IPS-18a (cell line): ENCODE measurements around the gene MALT1.

ENCODE experiments used
- H3K27ac ChIP-seq: one replicate; pipeline ENCODE4 v1.5.1; 2013; ENCODE audit warnings: low read length
- H3K27me3 ChIP-seq: one replicate; pipeline ENCODE4 v1.6.1; 2013; ENCODE audit warnings: mild to moderate bottlenecking, low read length; ENCODE audit not compliant: control insufficient read depth, insufficient read depth
- H3K36me3 ChIP-seq: one replicate; pipeline ENCODE4 v1.6.1; 2013; ENCODE audit warnings: low read depth, low read length; ENCODE audit not compliant: control insufficient read depth
- H3K4me1 ChIP-seq: one replicate; pipeline ENCODE4 v1.6.1; 2013; ENCODE audit warnings: low read depth, low read length; ENCODE audit not compliant: control insufficient read depth
- H3K4me3 ChIP-seq: one replicate; pipeline ENCODE4 v1.5.1; 2013; ENCODE audit warnings: low read length
- H3K9ac ChIP-seq: one replicate; pipeline ENCODE4 v1.6.1; 2013; ENCODE audit warnings: mild to moderate bottlenecking, low read length, moderate library complexity
- H3K9me3 ChIP-seq: one replicate; pipeline ENCODE4 v1.6.1; 2013; ENCODE audit warnings: low read depth, low read length; ENCODE audit not compliant: control insufficient read depth

The MALT1 gene

GRCh38 chr18:58654896-58655614 is 16.2 kb upstream of the MALT1 start:
- Histone ChIP-seq H3K4me1 (no peaks in the 10 kb centered on the region), H3K9ac (no peak overlapping the region), H3K4me3 (no peak overlapping the region), H3K27me3 (no peaks in the 10 kb centered on the region), H3K27ac (no peak overlapping the region), H3K9me3 (no peaks in the 10 kb centered on the region), H3K36me3 (no peaks in the 10 kb centered on the region)

GRCh38 chr18:58657081-58657480 is 14.2 kb upstream of the MALT1 start:
- H3K36me3 ChIP-seq = no peaks in the 10 kb centered on the region
- H3K27me3 ChIP-seq = no peaks in the 10 kb centered on the region
- no peaks in the 10 kb centered on the region for H3K4me1 ChIP-seq
- no peak overlapping the region for H3K27ac ChIP-seq
- H3K4me3 ChIP-seq = no peak overlapping the region
- H3K9me3 ChIP-seq = no peaks in the 10 kb centered on the region
- H3K9ac ChIP-seq = no peak overlapping the region

- Histone ChIP-seq H3K4me1 (no peaks in the 10 kb centered on the region), H3K36me3 (no peaks in the 10 kb centered on the region), H3K9ac (no peak overlapping the region), H3K9me3 (no peaks in the 10 kb centered on the region), H3K4me3 (no peak overlapping the region), H3K27me3 (no peaks in the 10 kb centered on the region), H3K27ac (no peak overlapping the region)
Observed at GRCh38 chr18:58657494-58657893, 13.8 kb upstream of the MALT1 start.

GRCh38 chr18:58659691-58660090 is 11.6 kb upstream of the MALT1 start:
- H3K9me3 ChIP-seq = no peaks in the 10 kb centered on the region
- no peak overlapping the region for H3K9ac ChIP-seq
- H3K36me3 ChIP-seq = no peaks in the 10 kb centered on the region
- no peaks in the 10 kb centered on the region for H3K27me3 ChIP-seq
- H3K4me1 ChIP-seq = no peaks in the 10 kb centered on the region
- H3K27ac ChIP-seq = no peak overlapping the region
- H3K4me3 ChIP-seq = no peak overlapping the region

- Histone ChIP-seq H3K36me3 (no peaks in the 10 kb centered on the region), H3K9ac (no peak overlapping the region), H3K27me3 (no peaks in the 10 kb centered on the region), H3K27ac (no peak overlapping the region), H3K9me3 (no peaks in the 10 kb centered on the region), H3K4me1 (no peaks in the 10 kb centered on the region), H3K4me3 (no peak overlapping the region)
Observed at GRCh38 chr18:58660915-58661314, 10.3 kb upstream of the MALT1 start.

- Histone ChIP-seq H3K9me3 (no peaks in the 10 kb centered on the region), H3K27me3 (no peaks in the 10 kb centered on the region), H3K36me3 (no peaks in the 10 kb centered on the region), H3K9ac (no peak overlapping the region), H3K27ac (no peak overlapping the region), H3K4me3 (no peak overlapping the region), H3K4me1 (no peaks in the 10 kb centered on the region)
Observed at GRCh38 chr18:58661423-58661822, 9.8 kb upstream of the MALT1 start.

GRCh38 chr18:58662118-58662517 is 9.1 kb upstream of the MALT1 start:
- H3K9me3 ChIP-seq = no peaks in the 10 kb centered on the region
- no peak overlapping the region for H3K4me3 ChIP-seq
- no peaks in the 10 kb centered on the region for H3K27me3 ChIP-seq
- no peak overlapping the region for H3K27ac ChIP-seq
- no peaks in the 10 kb centered on the region for H3K4me1 ChIP-seq
- H3K36me3 ChIP-seq = no peaks in the 10 kb centered on the region
- no peak overlapping the region for H3K9ac ChIP-seq

GRCh38 chr18:58666176-58666575 is 5.1 kb upstream of the MALT1 start:
- no peak overlapping the region for H3K9ac ChIP-seq
- H3K27ac ChIP-seq = no peak overlapping the region
- no peaks in the 10 kb centered on the region for H3K9me3 ChIP-seq
- H3K4me3 ChIP-seq = no peak overlapping the region
- H3K4me1 ChIP-seq = peaks cover 8% of the 10 kb centered on the region
- no peaks in the 10 kb centered on the region for H3K36me3 ChIP-seq
- H3K27me3 ChIP-seq = peaks cover 10% of the 10 kb centered on the region

- H3K4me3 ChIP-seq = no peak overlapping the region
- no peaks in the 10 kb centered on the region for H3K36me3 ChIP-seq
- peaks cover 15% of the 10 kb centered on the region for H3K4me1 ChIP-seq
Observed at GRCh38 chr18:58668211-58668610, 3.1 kb upstream of the MALT1 start.

GRCh38 chr18:58668897-58669296 is 2.4 kb upstream of the MALT1 start:
- no peaks in the 10 kb centered on the region for H3K36me3 ChIP-seq
- H3K4me3 ChIP-seq = no peak overlapping the region
- no peaks in the 10 kb centered on the region for H3K9me3 ChIP-seq
- peaks cover 10% of the 10 kb centered on the region for H3K27me3 ChIP-seq
- no peak overlapping the region for H3K27ac ChIP-seq
- peaks cover 15% of the 10 kb centered on the region for H3K4me1 ChIP-seq
- no peak overlapping the region for H3K9ac ChIP-seq

More at GRCh38 chr18:58668211-58668610, 3.1 kb upstream of the MALT1 start:
- Histone ChIP-seq H3K27me3 (peaks cover 10% of the 10 kb centered on the region), H3K27ac (no peak overlapping the region), H3K9me3 (no peaks in the 10 kb centered on the region), H3K9ac (no peak overlapping the region)

- no peaks in the 10 kb centered on the region for H3K9me3 ChIP-seq
- no peaks in the 10 kb centered on the region for H3K36me3 ChIP-seq
- peak overlapping the region; percentile 72 for H3K4me3 ChIP-seq
- peaks cover 15% of the 10 kb centered on the region for H3K4me1 ChIP-seq
- H3K27me3 ChIP-seq = peaks cover 10% of the 10 kb centered on the region
- H3K9ac ChIP-seq = no peak overlapping the region
- no peak overlapping the region for H3K27ac ChIP-seq
Observed at GRCh38 chr18:58669731-58670378, 1.4 kb upstream of the MALT1 start.
